Measurements from ENCODE around the gene CNDP2.

GRCh38 chr18:74480149-74480651 lies 16.0 kb upstream of the CNDP2 start:
- no peak for TF ChIP-seq CTCF (IDR thresholded peaks at IDR 0.05)
- TF ChIP-seq POLR2A (IDR thresholded peaks at IDR 0.05), result no peak
